HEK293 (cell line): ENCODE data around the gene PNKD.

Source experiments
- KLF9 ChIP-seq: fragments of 450-650 bp; formaldehyde crosslinking; IDR thresholded peaks from 2 replicates; pipeline ENCODE4 v1.5.1; 2016; ENCODE audit warnings: missing biosample characterization, missing genetic modification characterization, low read depth
- REPIN1 ChIP-seq: fragments of 450-650 bp; formaldehyde crosslinking; IDR thresholded peaks from 2 replicates; pipeline ENCODE4 v1.5.1; 2017; ENCODE audit warnings: missing biosample characterization, missing genetic modification characterization, low read depth
- ZNF2 ChIP-seq: fragments of 450-650 bp; formaldehyde crosslinking; IDR thresholded peaks from 2 replicates; pipeline ENCODE4 v1.5.1; 2016; ENCODE audit warnings: missing biosample characterization, missing genetic modification characterization
- TF ChIP-seq, protein P1 (sequence below): fragments of 450-650 bp; formaldehyde crosslinking; IDR thresholded peaks from 2 replicates; pipeline ENCODE4 v1.5.1; 2016; ENCODE audit warnings: missing biosample characterization, missing genetic modification characterization

DNA sequence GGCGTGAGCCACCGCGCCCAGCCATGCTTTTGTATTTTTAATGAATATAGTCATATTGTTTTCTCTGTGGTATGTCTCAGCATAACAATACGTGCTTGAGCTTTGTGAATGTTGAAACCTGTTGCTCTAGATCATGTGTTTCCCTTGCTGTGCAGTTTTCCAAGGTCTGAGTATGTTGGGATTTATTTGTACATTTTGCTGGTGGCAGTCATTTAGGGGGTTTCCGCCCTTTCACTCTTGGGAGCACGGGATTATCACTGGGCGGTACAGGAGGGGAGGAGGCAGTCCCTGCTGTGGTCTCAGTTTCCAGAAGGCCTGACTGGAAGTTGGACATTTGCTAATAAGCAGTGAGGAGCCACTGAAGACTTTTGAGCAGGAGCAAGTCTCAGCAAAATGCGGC is 61.4 kb downstream of the PNKD start:
- TF ChIP-seq KLF9 (tag by site-specific recombination) (no peak), ZNF2 (no peak), REPIN1 (tag by site-specific recombination) (no peak)
- TF ChIP-seq, protein P1, sequence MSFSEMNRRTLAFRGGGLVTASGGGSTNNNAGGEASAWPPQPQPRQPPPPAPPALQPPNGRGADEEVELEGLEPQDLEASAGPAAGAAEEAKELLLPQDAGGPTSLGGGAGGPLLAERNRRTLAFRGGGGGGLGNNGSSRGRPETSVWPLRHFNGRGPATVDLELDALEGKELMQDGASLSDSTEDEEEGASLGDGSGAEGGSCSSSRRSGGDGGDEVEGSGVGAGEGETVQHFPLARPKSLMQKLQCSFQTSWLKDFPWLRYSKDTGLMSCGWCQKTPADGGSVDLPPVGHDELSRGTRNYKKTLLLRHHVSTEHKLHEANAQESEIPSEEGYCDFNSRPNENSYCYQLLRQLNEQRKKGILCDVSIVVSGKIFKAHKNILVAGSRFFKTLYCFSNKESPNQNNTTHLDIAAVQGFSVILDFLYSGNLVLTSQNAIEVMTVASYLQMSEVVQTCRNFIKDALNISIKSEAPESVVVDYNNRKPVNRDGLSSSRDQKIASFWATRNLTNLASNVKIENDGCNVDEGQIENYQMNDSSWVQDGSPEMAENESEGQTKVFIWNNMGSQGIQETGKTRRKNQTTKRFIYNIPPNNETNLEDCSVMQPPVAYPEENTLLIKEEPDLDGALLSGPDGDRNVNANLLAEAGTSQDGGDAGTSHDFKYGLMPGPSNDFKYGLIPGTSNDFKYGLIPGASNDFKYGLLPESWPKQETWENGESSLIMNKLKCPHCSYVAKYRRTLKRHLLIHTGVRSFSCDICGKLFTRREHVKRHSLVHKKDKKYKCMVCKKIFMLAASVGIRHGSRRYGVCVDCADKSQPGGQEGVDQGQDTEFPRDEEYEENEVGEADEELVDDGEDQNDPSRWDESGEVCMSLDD = no peak
